GM18867 (cell line): ENCODE results near the gene SLC35C1.

Experiments used
- ATAC-seq: cut with Tn5 transposase; IDR thresholded peaks from one replicate; pipeline ENCODE4 v1.9.1; 2021; ENCODE audit warnings: mild to moderate bottlenecking, moderate library complexity; ENCODE audit not compliant: unreplicated experiment

The SLC35C1 gene

GRCh38 chr11:45844822-45845578, 40.1 kb downstream of the SLC35C1 start:
- ATAC-seq: no peak

GRCh38 chr11:45846174-45846675, 41.3 kb downstream of the SLC35C1 start:
- ATAC-seq: no peak

GRCh38 chr11:45846974-45847910, 42.3 kb downstream of the SLC35C1 start, which contains the start of gene CRY2:
Gene CRY2 (plus strand): TSS chr11:45847475. CDS start chr11:45847491, 16 bp downstream.
- peak; percentile 93 for ATAC-seq

GRCh38 chr11:45847911-45848316, 43.0 kb downstream of the SLC35C1 start:
- peak; percentile 15 for ATAC-seq

GRCh38 chr11:45848654-45849081, 43.7 kb downstream of the SLC35C1 start:
- no peak for ATAC-seq

GRCh38 chr11:45850446-45850845, 45.5 kb downstream of the SLC35C1 start:
- ATAC-seq: no peak

- ATAC-seq: no peak
Measured at GRCh38 chr11:45851228-45851627, 46.3 kb downstream of the SLC35C1 start.

GRCh38 chr11:45852018-45852711, 47.2 kb downstream of the SLC35C1 start:
- peak; percentile 25 for ATAC-seq

- ATAC-seq: peak; percentile 61
Measured at GRCh38 chr11:45852712-45853101, 47.8 kb downstream of the SLC35C1 start.

GRCh38 chr11:45853332-45854219, 48.6 kb downstream of the SLC35C1 start:
- ATAC-seq: no peak

- no peak for ATAC-seq
Measured at GRCh38 chr11:45855308-45855707, 50.4 kb downstream of the SLC35C1 start.

- ATAC-seq: no peak
Measured at GRCh38 chr11:45856044-45856468, 51.1 kb downstream of the SLC35C1 start.

GRCh38 chr11:45857961-45858474, 53.1 kb downstream of the SLC35C1 start:
- no peak for ATAC-seq

GRCh38 chr11:45858751-45859398, 53.9 kb downstream of the SLC35C1 start:
- ATAC-seq: no peak

GRCh38 chr11:45859661-45860140, 54.8 kb downstream of the SLC35C1 start:
- ATAC-seq: no peak

GRCh38 chr11:45860348-45860747, 55.4 kb downstream of the SLC35C1 start:
- ATAC-seq: no peak

- no peak for ATAC-seq
Measured at GRCh38 chr11:45860764-45861510, 56.0 kb downstream of the SLC35C1 start.
